ENCODE data around the gene SPATA12. TPM values are rescaled to one million over a fixed set of nuclear protein-coding genes. Genes with fewer than 3 reads are reported as not detected.

The SPATA12 gene
- total and polyA plus RNA-seq, 2 of the 8 experiments (the other 6 are each of a cell fraction or from before 2014, with no cell fraction given) = 0.19 to 0.97 TPM

- no peaks in the 10 kb centered on the region for H3K4me1 ChIP-seq (replicated peaks in 1 of 4; ENCODE audit: control insufficient read depth in 3 of 4, insufficient read depth in 4 of 4, low read length in 3 of 4)
- H3K27ac ChIP-seq (ENCODE audit: low read depth, low read length) = no peak overlapping the region
- no peak overlapping the region for H2BK15ac ChIP-seq (ENCODE audit: low read length)
- no peak overlapping the region for H3K4me2 ChIP-seq (ENCODE audit: insufficient read depth in 1 of 2, low read depth in 2 of 2, low read length in 2 of 2)
- no peak overlapping the region for H4K8ac ChIP-seq (ENCODE audit: extremely low read depth, insufficient read depth, low read length)
- H3K18ac ChIP-seq (ENCODE audit: extremely low read depth, low read length) = no peak overlapping the region
- H4K91ac ChIP-seq (replicated peaks; ENCODE audit: insufficient read length, low read length) = no peak overlapping the region
- H4K5ac ChIP-seq (ENCODE audit: insufficient read length, low read depth, low read length) = no peak overlapping the region
- ChIA-PET POLR2A (ENCODE audit: partially characterized antibody) (no interaction called here), CTCF (ENCODE audit: partially characterized antibody) (interaction anchor here (0.8 to 1.5 kb wide), 4 partner anchors 9 to 75 kb away, joined by 3 read pairs; no protein-coding TSS in a partner anchor)
- H3K36me3 ChIP-seq (ENCODE audit: control insufficient read depth in 2 of 4, insufficient read depth in 4 of 4, low read length in 3 of 4) = no peaks in the 10 kb centered on the region
- no peak overlapping the region for H3K14ac ChIP-seq (ENCODE audit: insufficient read length)
- DNase-seq (ENCODE audit: low read depth in 1 of 2, low spot score in 2 of 2) (no peak), FAIRE-seq (no peak)
- H3K9ac ChIP-seq (replicated peaks in 1 of 4; ENCODE audit: extremely low read depth in 1 of 4, low read depth in 3 of 4, low read length in 3 of 4) = no peak overlapping the region
- H4K20me1 ChIP-seq (replicated peaks in 1 of 2; ENCODE audit: control insufficient read depth in 1 of 2, insufficient read depth in 2 of 2, low read length in 2 of 2) = peaks cover 0 to 1% of the 10 kb centered on the region in 2 experiments
- H3K79me2 ChIP-seq (ENCODE audit: control insufficient read depth in 1 of 2, insufficient read depth in 2 of 2, low read length in 2 of 2) = no peaks in the 10 kb centered on the region
- H3K23me2 ChIP-seq (ENCODE audit: low read depth, low read length) = no peaks in the 10 kb centered on the region
- 92% methylated on average over 5 of the region's 5 CpGs; no CpG with 5 or more reads in 1 of the 2 experiments for WGBS, 2 experiments (ENCODE audit: extremely low coverage in 1 of 2, insufficient coverage in 1 of 2, insufficient read length in 1 of 2, insufficient replicate concordance in 2 of 2, low coverage in 1 of 2, low lambda C conversion rate in 2 of 2, missing lambda C conversion rate in 1 of 2)
- H3K4ac ChIP-seq (replicated peaks; ENCODE audit: insufficient read length, low read depth, low read length) = no peak overlapping the region
- H2AK5ac ChIP-seq (ENCODE audit: low read depth, low read length) = no peak overlapping the region
- no peaks in the 10 kb centered on the region for H3K9me3 ChIP-seq (ENCODE audit: insufficient read depth in 2 of 2, low read depth in 1 of 2, low read length in 1 of 2)
- no peaks in the 10 kb centered on the region; the same call in 1 of the 2 replicates for H3K79me1 ChIP-seq (ENCODE audit: low read depth, low read length)
- H3K23ac ChIP-seq (ENCODE audit: insufficient read length) = no peak overlapping the region
- H2AFZ ChIP-seq (ENCODE audit: low read length) = no peak overlapping the region
- H2BK120ac ChIP-seq (replicated peaks; ENCODE audit: low read depth, low read length) = no peak overlapping the region
- no peak overlapping the region for H2BK12ac ChIP-seq (ENCODE audit: low read depth, low read length)
- TF ChIP-seq CBX8 (IDR thresholded peaks at IDR 0.05; ENCODE audit: borderline replicate concordance, low read depth, low read length) = no peak
- H2BK5ac ChIP-seq (ENCODE audit: low read depth, low read length) = no peak overlapping the region
- no peak overlapping the region for H3K56ac ChIP-seq (replicated peaks; ENCODE audit: insufficient read length, low read depth, low read length)
- H3K4me3 ChIP-seq (ENCODE audit: extremely low read depth in 1 of 4, insufficient read depth in 2 of 4, low read depth in 3 of 4, low read length in 4 of 4) = no peak overlapping the region
- H3K27me3 ChIP-seq (replicated peaks in 1 of 4; ENCODE audit: control insufficient read depth in 3 of 4, extremely low read depth in 1 of 4, insufficient read depth in 3 of 4, low read length in 3 of 4) = no peaks in the 10 kb centered on the region
- no peak overlapping the region for H2BK20ac ChIP-seq (ENCODE audit: low read length)
Measured at GRCh38 chr3:57038466-57039164, 21.8 kb upstream of the SPATA12 start.
